Lower leg skin (tissue), 4 donors: Measurements from ENCODE around the gene TRMT11. TPM values are rescaled to one million over a fixed set of nuclear protein-coding genes. Genes with fewer than 3 reads are reported as not detected.

Experiments
- DNase-seq, 2 donors: peaks; one replicate each; pipeline ENCODE4 v3.0.0-alpha.2; 2019; ENCODE audit warnings: low spot score in 2 of 2
- H3K4me3 ChIP-seq: fragments of 200-600 bp; sonication (generic); 2 replicates; pipeline ENCODE4 v1.5.1; 2017; ENCODE audit warnings: mild to moderate bottlenecking, low read depth; ENCODE audit not compliant: poor library complexity, severe bottlenecking
- POLR2A ChIP-seq, 2 donors: fragments of 450-650 bp; IDR thresholded peaks; one replicate each; pipeline ENCODE4 v1.6.1; 2016 to 2017; ENCODE audit warnings: antibody characterized with exemption in 2 of 2, mild to moderate bottlenecking in 1 of 2, moderate library complexity in 1 of 2
- WGBS, 2 donors: methylation state at CpG; one replicate each; pipeline ENCODE4 v1.1.5; 2018; 5-methylcytosine and 5-hydroxymethylcytosine counted together
- intact Hi-C: fragments of 100-400 bp; cut with DNase I; formaldehyde crosslinking; loops from one replicate; pipeline ENCODE4 v1.15.0; 2023; ENCODE audit warnings: low total_unique reads
- total RNA-seq, 4 donors: library from RNA; depleted of rRNA; stranded (reverse); fragments of >200 nt; gene quantifications; one replicate each; pipeline ENCODE4 v1.1.0, GENCODE V29; 2016
- TF ChIP-seq, protein P1 (sequence below), 3 donors: fragments of 450-650 bp; IDR thresholded peaks; one replicate each; pipeline ENCODE4 v1.5.1; 2016; ENCODE audit warnings: antibody characterized with exemption in 3 of 3, mild to moderate bottlenecking in 3 of 3, moderate library complexity in 2 of 3

TRMT11 gene
- total RNA-seq, 4 donors from 2014 or later, result 8.1 to 14.0 (median 11.0) TPM

DNA sequence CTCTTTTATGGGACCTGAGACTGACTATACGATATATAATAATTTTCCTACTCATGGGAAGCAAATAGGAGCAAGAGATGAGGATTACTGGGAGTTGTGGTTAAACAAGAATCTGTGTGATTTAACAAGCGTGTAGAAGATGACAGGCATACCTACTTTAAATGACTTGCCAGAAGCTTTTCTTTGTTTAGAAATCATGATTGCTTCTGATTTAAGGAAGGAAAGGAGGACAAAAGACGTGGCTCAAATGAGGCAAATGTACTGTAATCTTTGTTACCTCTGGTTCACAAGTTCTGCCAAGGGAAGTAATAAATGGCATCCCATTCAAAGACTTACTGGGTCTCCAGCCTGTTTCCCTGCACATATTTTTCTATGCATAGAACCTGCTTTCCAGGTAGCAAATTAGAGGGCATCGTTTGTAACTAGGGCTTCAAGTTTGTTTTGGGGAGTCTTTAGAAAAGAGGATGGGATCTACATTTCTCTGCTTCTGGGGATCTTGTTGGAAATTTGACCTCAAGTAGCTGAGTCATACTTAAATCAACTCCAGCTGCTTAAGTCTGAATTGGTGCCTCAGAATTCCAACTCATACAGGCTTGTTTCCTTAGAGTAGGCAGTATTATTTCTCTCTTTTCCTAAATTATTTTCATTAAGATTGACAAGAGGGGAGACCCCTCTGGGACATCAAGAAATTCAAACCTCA is 2.9 kb upstream of the TRMT11 start:
- H3K4me3 ChIP-seq, result no peak overlapping the region
- no peak for DNase-seq
- WGBS, 2 donors, result 54 to 79% methylated on average over 4 of the region's 4 CpGs
- no peak for TF ChIP-seq POLR2A (IDR thresholded peaks at IDR 0.05)
- TF ChIP-seq, protein P1, sequence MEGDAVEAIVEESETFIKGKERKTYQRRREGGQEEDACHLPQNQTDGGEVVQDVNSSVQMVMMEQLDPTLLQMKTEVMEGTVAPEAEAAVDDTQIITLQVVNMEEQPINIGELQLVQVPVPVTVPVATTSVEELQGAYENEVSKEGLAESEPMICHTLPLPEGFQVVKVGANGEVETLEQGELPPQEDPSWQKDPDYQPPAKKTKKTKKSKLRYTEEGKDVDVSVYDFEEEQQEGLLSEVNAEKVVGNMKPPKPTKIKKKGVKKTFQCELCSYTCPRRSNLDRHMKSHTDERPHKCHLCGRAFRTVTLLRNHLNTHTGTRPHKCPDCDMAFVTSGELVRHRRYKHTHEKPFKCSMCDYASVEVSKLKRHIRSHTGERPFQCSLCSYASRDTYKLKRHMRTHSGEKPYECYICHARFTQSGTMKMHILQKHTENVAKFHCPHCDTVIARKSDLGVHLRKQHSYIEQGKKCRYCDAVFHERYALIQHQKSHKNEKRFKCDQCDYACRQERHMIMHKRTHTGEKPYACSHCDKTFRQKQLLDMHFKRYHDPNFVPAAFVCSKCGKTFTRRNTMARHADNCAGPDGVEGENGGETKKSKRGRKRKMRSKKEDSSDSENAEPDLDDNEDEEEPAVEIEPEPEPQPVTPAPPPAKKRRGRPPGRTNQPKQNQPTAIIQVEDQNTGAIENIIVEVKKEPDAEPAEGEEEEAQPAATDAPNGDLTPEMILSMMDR (IDR thresholded peaks at IDR 0.05), result no peak
- intact Hi-C loops, result no loop called here

DNA sequence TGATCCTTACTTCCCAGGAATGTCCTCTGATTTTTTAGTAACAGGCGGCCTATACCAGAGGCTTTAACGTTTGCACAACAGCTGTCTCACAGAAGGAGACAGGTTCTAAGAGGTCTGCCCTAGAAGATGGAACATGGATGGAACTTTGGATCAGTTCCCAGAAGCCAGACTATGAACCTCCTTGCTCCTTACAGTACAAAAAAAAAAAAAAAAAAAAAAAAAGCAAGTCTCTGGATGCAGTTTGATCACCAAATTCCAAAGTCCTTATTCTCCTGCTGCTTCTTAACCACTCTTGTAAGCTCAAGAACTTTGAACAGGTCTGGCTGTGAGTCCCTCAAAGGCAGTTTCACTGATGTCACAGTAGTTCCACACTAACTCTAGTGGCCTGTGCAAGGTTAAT is 2.0 kb upstream of the TRMT11 start:
- intact Hi-C loops, result no loop called here
- DNase-seq, result no peak
- TF ChIP-seq POLR2A (IDR thresholded peaks at IDR 0.05), result no peak
- TF ChIP-seq, protein P1 (IDR thresholded peaks at IDR 0.05), result no peak
- 77 to 80% methylated on average over 2 of the region's 2 CpGs for WGBS, 2 donors
- H3K4me3 ChIP-seq, result no peak overlapping the region

DNA sequence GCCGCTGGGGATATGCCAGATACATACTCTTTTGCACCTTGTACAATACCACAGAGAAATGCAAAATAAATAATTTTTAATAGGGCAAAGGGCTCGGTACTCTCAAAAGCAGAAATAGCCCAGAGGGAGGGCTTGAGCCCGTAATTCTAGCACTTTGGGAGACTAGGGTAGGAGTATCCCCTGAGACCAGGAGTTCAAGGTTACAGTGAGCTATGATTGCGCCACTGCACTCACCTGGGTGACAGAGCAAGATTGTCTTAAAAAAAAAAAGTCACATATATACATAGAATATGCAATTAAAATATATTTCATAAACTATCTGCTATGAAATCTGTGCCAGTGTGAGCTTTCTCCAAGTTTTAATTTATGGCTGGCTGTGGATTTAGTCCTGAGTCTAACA is 818 bp upstream of the TRMT11 start:
- DNase-seq, result no peak
- 66 to 73% methylated on average over 4 of the region's 4 CpGs for WGBS, 2 donors
- H3K4me3 ChIP-seq, result no peak overlapping the region
- intact Hi-C loops, result no loop called here
- TF ChIP-seq, protein P1 (IDR thresholded peaks at IDR 0.05), result no peak
- no peak for TF ChIP-seq POLR2A (IDR thresholded peaks at IDR 0.05)

DNA sequence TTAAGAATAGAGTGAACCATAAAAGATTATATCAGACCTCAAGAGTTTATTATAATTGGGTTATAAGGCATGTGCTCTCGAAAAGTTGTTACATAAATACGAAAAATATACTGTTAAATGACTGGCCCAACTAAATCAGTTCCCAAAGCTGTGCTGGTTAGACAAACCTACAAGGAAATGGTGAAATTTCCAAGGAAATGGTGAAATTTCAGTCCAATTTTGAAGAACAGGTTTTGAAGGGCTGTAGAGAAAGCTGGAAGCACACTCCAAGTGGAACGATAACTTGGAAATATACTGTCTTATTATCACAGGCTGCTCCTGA is 400 bp upstream of the TRMT11 start:
- peak overlapping the region; percentile 70 for H3K4me3 ChIP-seq
- DNase-seq, result no peak
- intact Hi-C loops, result no loop called here
- WGBS, 2 donors, result 2 to 3% methylated on average over 3 of the region's 3 CpGs
- TF ChIP-seq, protein P1 (IDR thresholded peaks at IDR 0.05), result no peak
- no peak for TF ChIP-seq POLR2A (IDR thresholded peaks at IDR 0.05)

DNA sequence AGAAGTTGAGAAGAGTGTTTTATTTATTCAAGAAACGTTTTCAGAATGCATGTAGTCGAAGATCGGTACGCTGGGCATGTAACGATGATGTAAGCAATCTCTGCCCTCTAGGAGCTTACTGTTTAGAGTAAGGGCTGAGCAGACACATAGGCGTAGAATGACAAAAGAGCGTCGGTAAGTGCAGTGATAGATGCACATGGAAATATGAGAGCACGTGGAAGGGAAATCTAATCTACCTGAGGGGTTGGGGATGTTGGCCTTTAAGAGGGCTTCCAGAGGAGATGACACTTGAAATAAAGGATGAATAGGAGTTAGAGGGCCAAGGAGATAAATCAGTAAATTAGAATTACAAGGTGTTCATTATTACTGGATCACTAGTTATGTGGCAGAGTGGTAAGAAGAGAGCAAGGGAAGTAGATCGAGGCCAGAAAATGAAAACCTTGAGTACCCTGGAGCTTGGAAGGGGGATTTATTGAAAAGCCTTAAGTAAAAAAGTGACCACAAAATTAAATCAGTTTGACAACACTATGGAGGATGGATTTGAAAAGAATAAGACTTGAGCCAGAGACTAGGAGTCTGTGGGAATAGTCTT is 782 bp downstream of the TRMT11 start:
- H3K4me3 ChIP-seq, result peak overlapping the region; percentile 70
- intact Hi-C loops, result no loop called here
- WGBS, 2 donors, result 15 to 21% methylated on average over 10 of the region's 10 CpGs
- TF ChIP-seq, protein P1 (IDR thresholded peaks at IDR 0.05), result no peak
- TF ChIP-seq POLR2A (IDR thresholded peaks at IDR 0.05), result no peak
- no peak for DNase-seq

DNA sequence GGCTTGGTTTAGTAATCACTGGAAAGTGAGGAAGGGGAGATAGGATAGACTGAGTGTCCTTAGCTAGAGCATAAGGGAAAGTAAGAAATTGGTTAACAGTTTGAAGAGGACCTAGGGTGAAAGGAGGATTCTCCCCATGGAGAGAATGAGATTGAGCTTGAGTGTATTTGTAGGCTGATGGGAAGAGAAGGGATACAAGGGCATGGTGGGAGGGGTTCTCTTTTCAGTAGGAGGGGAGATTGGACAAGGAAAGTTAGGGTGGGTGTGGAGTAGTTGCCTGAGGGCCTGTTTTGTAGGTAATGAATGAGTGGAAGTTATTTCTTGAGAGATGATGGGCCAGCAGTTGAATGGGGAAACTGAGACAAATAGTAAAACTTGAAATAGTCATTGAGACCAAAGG is 1.9 kb downstream of the TRMT11 start:
- TF ChIP-seq, protein P1 (IDR thresholded peaks at IDR 0.05), result no peak
- TF ChIP-seq POLR2A (IDR thresholded peaks at IDR 0.05), result no peak
- H3K4me3 ChIP-seq, result no peak overlapping the region
- no peak for DNase-seq
- intact Hi-C loops, result no loop called here
